Smooth muscle cell (in vitro differentiated cells): ENCODE data around the gene LRRC61. TPM values are rescaled to one million over a fixed set of nuclear protein-coding genes. Genes with fewer than 3 reads are reported as not detected.
A peak's percentile ranks its signal among the peaks of the same experiment; 100 is the strongest.

Experiments
- DNase-seq: peaks from one replicate; lab custom pipeline; 2025; ENCODE audit not compliant: unreplicated experiment; lab: John Stamatoyannopoulos, UW
- H2AFZ ChIP-seq: fragments of 200-600 bp; sonication (generic); 2 replicates; pipeline ENCODE4 v1.6.0; 2016; ENCODE audit warnings: antibody characterized with exemption, low read depth, mild to moderate bottlenecking
- H3F3A ChIP-seq: fragments of 200-600 bp; sonication (generic); 2 replicates; pipeline ENCODE4 v1.6.0; 2017; ENCODE audit warnings: antibody characterized with exemption, low read depth
- H3K27ac ChIP-seq: fragments of 200-600 bp; sonication (generic); 2 replicates; pipeline ENCODE4 v1.5.1; 2016; ENCODE audit warnings: low read depth, mild to moderate bottlenecking
- H3K27me3 ChIP-seq: fragments of 200-600 bp; sonication (generic); 2 replicates; pipeline ENCODE4 v1.6.1; 2016; ENCODE audit warnings: low read depth, mild to moderate bottlenecking
- H3K36me3 ChIP-seq: fragments of 200-600 bp; sonication (generic); 2 replicates; pipeline ENCODE4 v1.5.1; 2016; ENCODE audit warnings: low read depth
- H3K4me1 ChIP-seq: fragments of 200-600 bp; sonication (generic); 2 replicates; pipeline ENCODE4 v1.5.1; 2016; ENCODE audit warnings: low read depth
- H3K4me2 ChIP-seq: fragments of 200-600 bp; sonication (generic); 2 replicates; pipeline ENCODE4 v1.6.0; 2016; ENCODE audit warnings: mild to moderate bottlenecking
- H3K4me3 ChIP-seq: fragments of 200-600 bp; sonication (generic); 2 replicates; pipeline ENCODE4 v1.5.1; 2016; ENCODE audit warnings: mild to moderate bottlenecking
- H3K79me2 ChIP-seq: fragments of 200-600 bp; sonication (generic); 2 replicates; pipeline ENCODE4 v1.6.0; 2016; ENCODE audit warnings: low read depth, mild to moderate bottlenecking
- H3K9ac ChIP-seq: fragments of 200-600 bp; sonication (generic); 2 replicates; pipeline ENCODE4 v1.6.0; 2016; ENCODE audit warnings: low read depth
- H3K9me3 ChIP-seq: fragments of 200-600 bp; sonication (generic); replicated peaks from 2 replicates; pipeline ENCODE4 v1.5.1; 2016; ENCODE audit warnings: low read depth
- H4K20me1 ChIP-seq: fragments of 200-600 bp; sonication (generic); 2 replicates; pipeline ENCODE4 v1.6.0; 2016; ENCODE audit warnings: low read depth
- WGBS: methylation state at CpG from one replicate; pipeline ENCODE4 v1.1.7; 2016; ENCODE audit warnings: low lambda C conversion rate; 5-methylcytosine and 5-hydroxymethylcytosine counted together
- polyA plus RNA-seq: library from polyadenylated mRNA; unstranded; fragments of >200 nt; fragmentation: Nextera tagmentation; extraction: Ambion mirVana; gene quantifications from 2 replicates; pipeline ENCODE4 v1.2.1, GENCODE V29; 2016
- total RNA-seq: library from RNA; depleted of rRNA; stranded (reverse); fragments of >200 nt; gene quantifications from 2 replicates; pipeline ENCODE4 v1.2.3, GENCODE V29; 2014
- TF ChIP-seq, protein P1 (sequence below): fragments of 200-600 bp; sonication (generic); IDR thresholded peaks from 2 replicates; pipeline ENCODE4 v1.5.1; 2017; ENCODE audit warnings: borderline replicate concordance, mild to moderate bottlenecking, antibody characterized with exemption; ENCODE audit not compliant: insufficient read depth, poor library complexity, severe bottlenecking

LRRC61 gene
- total and polyA plus RNA-seq, 2 experiments from 2014 or later: 6.9 to 14.7 TPM

DNA sequence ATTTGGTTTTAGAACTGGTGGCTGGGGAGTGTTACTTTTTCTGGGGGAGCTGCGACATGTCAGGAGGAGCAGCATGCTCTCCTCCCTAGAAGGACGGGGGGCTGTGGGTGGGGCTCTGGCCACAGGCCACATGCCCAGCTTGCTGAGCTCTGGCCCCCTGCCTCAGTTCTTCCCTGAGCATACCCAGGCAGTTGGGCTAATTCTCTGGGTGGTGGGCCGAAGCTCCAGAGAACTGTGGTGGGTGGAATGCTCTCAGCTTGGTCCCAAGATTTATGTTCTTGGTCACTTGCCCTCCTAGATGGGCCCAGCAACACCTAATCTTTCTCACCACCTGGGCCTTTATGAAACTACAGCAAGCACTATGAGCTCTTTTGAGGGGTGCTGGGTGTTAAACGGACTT, 50.9 kb downstream of the LRRC61 start:
- no peak overlapping the region for H2AFZ ChIP-seq
- H3K79me2 ChIP-seq: peaks cover 31% of the 10 kb centered on the region
- no peak overlapping the region for H3K4me3 ChIP-seq
- no peaks in the 10 kb centered on the region for H3K36me3 ChIP-seq
- no peak overlapping the region for H3K27ac ChIP-seq
- TF ChIP-seq, protein P1, sequence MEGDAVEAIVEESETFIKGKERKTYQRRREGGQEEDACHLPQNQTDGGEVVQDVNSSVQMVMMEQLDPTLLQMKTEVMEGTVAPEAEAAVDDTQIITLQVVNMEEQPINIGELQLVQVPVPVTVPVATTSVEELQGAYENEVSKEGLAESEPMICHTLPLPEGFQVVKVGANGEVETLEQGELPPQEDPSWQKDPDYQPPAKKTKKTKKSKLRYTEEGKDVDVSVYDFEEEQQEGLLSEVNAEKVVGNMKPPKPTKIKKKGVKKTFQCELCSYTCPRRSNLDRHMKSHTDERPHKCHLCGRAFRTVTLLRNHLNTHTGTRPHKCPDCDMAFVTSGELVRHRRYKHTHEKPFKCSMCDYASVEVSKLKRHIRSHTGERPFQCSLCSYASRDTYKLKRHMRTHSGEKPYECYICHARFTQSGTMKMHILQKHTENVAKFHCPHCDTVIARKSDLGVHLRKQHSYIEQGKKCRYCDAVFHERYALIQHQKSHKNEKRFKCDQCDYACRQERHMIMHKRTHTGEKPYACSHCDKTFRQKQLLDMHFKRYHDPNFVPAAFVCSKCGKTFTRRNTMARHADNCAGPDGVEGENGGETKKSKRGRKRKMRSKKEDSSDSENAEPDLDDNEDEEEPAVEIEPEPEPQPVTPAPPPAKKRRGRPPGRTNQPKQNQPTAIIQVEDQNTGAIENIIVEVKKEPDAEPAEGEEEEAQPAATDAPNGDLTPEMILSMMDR: no peak
- H3F3A ChIP-seq: peaks cover 39% of the 10 kb centered on the region
- no peak overlapping the region for H3K4me2 ChIP-seq
- no peaks in the 10 kb centered on the region for H3K9me3 ChIP-seq
- H3K4me1 ChIP-seq: peaks cover 22% of the 10 kb centered on the region
- no peak overlapping the region for H3K9ac ChIP-seq
- no peak for DNase-seq
- no peaks in the 10 kb centered on the region for H3K27me3 ChIP-seq
- H4K20me1 ChIP-seq: peaks cover 15% of the 10 kb centered on the region
- WGBS: 78% methylated on average over 4 of the region's 4 CpGs

DNA sequence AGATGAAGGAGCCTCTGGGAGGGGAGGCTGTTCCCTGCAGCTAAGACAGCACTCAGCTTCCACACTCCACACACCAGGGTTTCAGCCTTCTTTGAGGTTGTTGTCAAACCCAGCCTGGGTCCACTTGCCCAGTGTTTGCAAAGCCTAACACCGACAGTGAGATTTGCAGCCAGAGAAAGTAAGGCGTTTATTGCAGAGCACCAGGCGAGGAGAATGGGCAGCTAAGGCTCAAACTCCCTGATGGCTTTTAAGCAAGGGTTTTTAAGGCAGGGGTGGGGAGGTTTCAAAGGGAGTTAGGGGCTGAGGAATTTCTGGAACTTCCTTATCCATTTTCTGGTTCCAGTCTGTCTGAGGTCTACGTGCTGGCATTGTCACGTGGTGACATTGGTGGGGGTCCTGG, 51.3 kb downstream of the LRRC61 start:
- no peak overlapping the region for H3K4me3 ChIP-seq
- no peak overlapping the region for H2AFZ ChIP-seq
- H3K9ac ChIP-seq: no peak overlapping the region
- peaks cover 20% of the 10 kb centered on the region for H3K4me1 ChIP-seq
- H3K9me3 ChIP-seq: no peaks in the 10 kb centered on the region
- no peaks in the 10 kb centered on the region for H3K36me3 ChIP-seq
- H3K79me2 ChIP-seq: peaks cover 30% of the 10 kb centered on the region
- no peak overlapping the region for H3K4me2 ChIP-seq
- no peak for DNase-seq
- TF ChIP-seq, protein P1: no peak
- peaks cover 15% of the 10 kb centered on the region for H4K20me1 ChIP-seq
- WGBS: 48% methylated on average over 5 of the region's 5 CpGs
- H3K27me3 ChIP-seq: no peaks in the 10 kb centered on the region
- peaks cover 36% of the 10 kb centered on the region for H3F3A ChIP-seq
- no peak overlapping the region for H3K27ac ChIP-seq

DNA sequence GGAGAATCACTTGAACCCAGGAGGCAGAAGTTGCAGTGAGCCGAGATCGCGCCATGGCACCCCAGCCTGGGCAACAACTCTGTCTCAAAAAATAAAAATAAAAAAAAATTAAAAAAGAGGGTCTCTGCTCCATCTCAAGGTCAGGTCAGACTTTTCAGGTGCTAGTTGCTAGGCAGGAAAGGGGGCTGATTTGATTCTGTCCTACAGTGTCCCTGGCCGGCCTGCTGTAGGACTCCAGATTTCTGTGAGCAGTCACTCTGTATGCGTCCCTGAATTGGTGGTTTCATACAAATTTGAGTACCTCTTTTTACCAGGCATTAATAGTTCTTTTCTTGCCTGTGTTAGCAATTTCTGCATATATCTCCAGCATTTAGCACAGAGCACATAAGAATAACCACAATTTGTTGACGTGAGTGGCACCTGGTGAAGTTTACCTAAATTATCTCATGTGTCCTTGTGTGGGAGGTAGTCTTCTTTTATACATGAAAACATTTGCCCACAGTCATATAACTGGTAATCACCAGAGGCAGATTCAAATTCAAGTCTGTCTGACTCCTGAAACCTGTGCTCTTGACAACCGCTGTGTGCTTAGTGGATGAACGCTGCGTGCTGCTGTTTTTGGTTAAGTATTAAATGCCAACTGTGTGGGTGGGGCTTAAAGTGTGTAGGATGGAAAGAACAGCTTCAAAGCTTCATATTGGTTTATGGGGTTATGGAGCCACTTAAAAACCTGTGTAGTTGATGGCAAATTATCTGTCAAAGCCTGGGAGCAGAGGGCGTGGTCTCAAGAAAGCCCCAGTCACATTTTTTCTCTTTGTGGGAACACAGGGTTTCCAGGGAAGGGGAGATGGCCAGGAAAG, 52.7 kb downstream of the LRRC61 start:
- DNase-seq: no peak
- Histone ChIP-seq H3K27me3 (no peaks in the 10 kb centered on the region), H3F3A (peaks cover 27% of the 10 kb centered on the region), H3K4me2 (no peak overlapping the region), H2AFZ (no peak overlapping the region), H3K4me1 (peaks cover 19% of the 10 kb centered on the region), H3K4me3 (no peak overlapping the region), H3K9ac (no peak overlapping the region), H3K27ac (peak overlapping the region; percentile 4), H3K36me3 (no peaks in the 10 kb centered on the region), H4K20me1 (peaks cover 22% of the 10 kb centered on the region), H3K79me2 (peaks cover 38% of the 10 kb centered on the region), H3K9me3 (no peaks in the 10 kb centered on the region)
- WGBS: 63% methylated on average over 10 of the region's 10 CpGs
- TF ChIP-seq, protein P1: no peak
